Stomach smooth muscle (tissue), 2 donors: Measurements from ENCODE around the gene CNTLN.

ENCODE experiments used
- H3K27ac ChIP-seq: one replicate; pipeline ENCODE4 v1.7.0; 2013; ENCODE audit warnings: mild to moderate bottlenecking, low read length, inconsistent platforms
- H3K27me3 ChIP-seq, 2 donors: one replicate each; pipeline ENCODE4 v1.7.0; 2013; ENCODE audit warnings: low read length in 2 of 2; ENCODE audit not compliant: insufficient read depth in 2 of 2, control insufficient read depth in 1 of 2
- H3K36me3 ChIP-seq, 2 donors: one replicate each; pipeline ENCODE4 v1.7.0; 2013; ENCODE audit warnings: low read length in 2 of 2; ENCODE audit not compliant: control insufficient read depth in 2 of 2, insufficient read depth in 2 of 2
- H3K4me1 ChIP-seq: one replicate; pipeline ENCODE4 v1.7.0; 2013; ENCODE audit warnings: low read length; ENCODE audit not compliant: control insufficient read depth, insufficient read depth
- H3K4me3 ChIP-seq, 2 donors: one replicate each; pipeline ENCODE4 v1.7.0; 2013; ENCODE audit warnings: low read length in 2 of 2
- H3K9ac ChIP-seq, 2 donors: one replicate each; pipeline ENCODE4 v1.7.0; 2013; ENCODE audit warnings: low read length in 2 of 2, mild to moderate bottlenecking in 1 of 2
- H3K9me3 ChIP-seq, 2 donors: one replicate each; pipeline ENCODE4 v1.7.0; 2013; ENCODE audit warnings: low read length in 2 of 2; ENCODE audit not compliant: control insufficient read depth in 2 of 2
- donor health status: healthy.
- donor health status: Pancreatic carcinoma.

CNTLN gene

DNA sequence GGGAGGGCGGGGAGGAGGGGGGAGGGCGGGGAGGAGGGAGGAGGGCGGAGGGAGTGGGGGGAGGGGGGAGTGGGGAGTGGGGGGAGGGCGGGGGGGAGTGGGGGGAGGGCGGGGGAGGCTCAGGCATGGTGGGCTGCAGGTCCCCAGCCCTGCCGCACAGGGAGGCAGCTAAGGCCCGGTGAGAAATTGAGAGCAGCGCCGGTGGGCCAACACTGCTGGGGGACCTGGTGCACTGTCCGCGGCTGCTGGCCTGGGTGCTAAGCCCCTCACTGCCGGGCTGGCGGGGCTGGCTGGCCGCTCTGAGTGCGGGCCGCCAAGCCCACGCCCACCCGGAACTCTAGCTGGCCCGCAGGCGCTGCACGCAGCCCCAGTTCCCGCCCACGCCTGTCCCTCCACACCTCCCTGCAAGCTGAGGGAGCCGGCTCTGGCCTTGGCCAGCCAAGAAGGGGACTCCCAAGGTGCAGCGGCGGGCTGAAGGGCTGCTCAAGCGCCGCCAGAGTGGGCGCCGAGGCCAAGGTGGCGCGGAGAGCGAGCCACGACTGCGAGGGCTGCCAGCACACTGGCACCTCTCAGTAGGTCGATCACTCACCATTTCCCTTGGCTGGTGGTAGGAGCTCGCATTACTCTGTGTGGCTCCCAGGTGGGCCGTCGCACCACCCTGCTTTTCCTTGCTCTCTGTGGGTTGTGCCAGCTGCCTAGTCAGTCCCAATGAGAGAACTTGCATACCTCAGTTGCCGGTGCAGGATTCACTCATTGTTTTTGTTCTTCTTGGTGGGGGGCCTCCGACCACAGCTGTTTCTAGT, 160.2 kb downstream of the CNTLN start:
- no peaks in the 10 kb centered on the region for H3K4me1 ChIP-seq
- no peaks in the 10 kb centered on the region for H3K9me3 ChIP-seq
- no peak overlapping the region for H3K9ac ChIP-seq
- no peaks in the 10 kb centered on the region for H3K27me3 ChIP-seq
- H3K4me3 ChIP-seq, result no peak overlapping the region
- peaks cover 0 to 5% of the 10 kb centered on the region in 2 donors for H3K36me3 ChIP-seq
- no peak overlapping the region for H3K27ac ChIP-seq

DNA sequence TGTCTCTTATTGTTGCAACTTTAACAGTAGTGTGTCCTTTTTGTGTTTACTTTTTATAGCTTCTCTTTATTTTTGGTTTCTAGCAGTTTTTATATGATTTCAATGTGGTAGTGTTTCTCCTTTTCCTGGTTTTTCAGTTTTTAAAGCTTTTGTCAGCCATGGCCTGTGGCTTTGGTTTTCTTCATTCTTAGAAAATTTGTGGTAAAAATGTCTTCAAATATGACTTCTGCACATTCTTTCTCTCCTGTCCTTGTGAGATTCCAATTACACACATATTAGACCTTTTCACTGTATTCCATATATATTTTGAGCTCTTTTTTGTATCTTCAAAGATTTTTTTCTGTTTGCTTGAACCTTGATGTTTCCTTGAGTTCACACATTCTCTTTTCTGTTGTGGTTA, 180.5 kb downstream of the CNTLN start:
- Histone ChIP-seq H3K4me3 (no peak overlapping the region), H3K27me3 (no peaks in the 10 kb centered on the region), H3K4me1 (no peaks in the 10 kb centered on the region), H3K36me3 (no peaks in the 10 kb centered on the region), H3K27ac (no peak overlapping the region), H3K9me3 (no peaks in the 10 kb centered on the region), H3K9ac (no peak overlapping the region)

DNA sequence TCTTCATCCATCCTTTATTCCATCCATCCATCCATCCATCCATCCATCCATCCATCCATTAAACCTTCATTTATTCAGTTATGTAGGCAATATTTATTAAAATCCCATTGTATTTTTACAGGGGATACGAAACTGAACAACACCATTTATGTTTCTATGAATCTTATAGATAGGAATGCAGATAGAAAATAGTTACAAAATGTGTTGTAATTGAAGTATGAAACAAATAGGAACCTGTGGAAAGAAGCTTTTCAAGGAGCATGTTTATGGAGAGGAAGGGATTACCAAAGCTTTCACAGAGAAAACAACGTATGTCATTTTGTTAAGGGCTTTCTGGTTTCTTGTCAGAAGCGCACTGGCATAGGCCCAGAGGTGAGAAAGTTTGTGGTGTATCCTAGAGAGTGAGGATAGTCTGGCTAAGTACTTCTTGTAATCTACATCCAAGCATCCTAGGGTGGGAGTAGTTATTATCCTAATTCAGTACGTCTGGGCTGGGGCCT, 184.0 kb downstream of the CNTLN start:
- Histone ChIP-seq H3K27me3 (no peaks in the 10 kb centered on the region), H3K9ac (no peak overlapping the region), H3K4me3 (no peak overlapping the region), H3K9me3 (no peaks in the 10 kb centered on the region), H3K4me1 (no peaks in the 10 kb centered on the region), H3K36me3 (no peaks in the 10 kb centered on the region), H3K27ac (no peak overlapping the region)

DNA sequence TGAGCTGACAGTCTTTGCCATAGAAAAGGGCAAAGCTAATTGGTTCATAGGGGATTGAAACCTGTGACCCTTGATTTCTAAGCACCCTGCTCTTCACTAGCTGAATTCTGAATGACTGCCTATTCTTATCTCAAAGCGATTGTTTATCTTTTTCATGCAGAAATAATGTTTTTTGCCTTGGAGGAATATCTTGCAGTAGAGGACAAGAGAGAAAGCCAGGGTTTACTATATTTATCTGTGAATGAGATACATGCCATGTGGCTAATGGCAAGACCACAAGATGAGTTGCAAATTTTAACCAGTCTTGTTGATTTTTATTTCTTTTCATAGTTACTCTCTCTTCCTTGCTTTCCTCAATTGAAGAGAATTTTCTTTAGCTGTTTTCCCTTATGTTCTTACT, 185.0 kb downstream of the CNTLN start:
- H3K36me3 ChIP-seq, result no peaks in the 10 kb centered on the region
- H3K27ac ChIP-seq, result no peak overlapping the region
- no peak overlapping the region for H3K9ac ChIP-seq
- no peak overlapping the region for H3K4me3 ChIP-seq
- H3K27me3 ChIP-seq, result no peaks in the 10 kb centered on the region
- H3K4me1 ChIP-seq, result no peaks in the 10 kb centered on the region
- no peaks in the 10 kb centered on the region for H3K9me3 ChIP-seq

DNA sequence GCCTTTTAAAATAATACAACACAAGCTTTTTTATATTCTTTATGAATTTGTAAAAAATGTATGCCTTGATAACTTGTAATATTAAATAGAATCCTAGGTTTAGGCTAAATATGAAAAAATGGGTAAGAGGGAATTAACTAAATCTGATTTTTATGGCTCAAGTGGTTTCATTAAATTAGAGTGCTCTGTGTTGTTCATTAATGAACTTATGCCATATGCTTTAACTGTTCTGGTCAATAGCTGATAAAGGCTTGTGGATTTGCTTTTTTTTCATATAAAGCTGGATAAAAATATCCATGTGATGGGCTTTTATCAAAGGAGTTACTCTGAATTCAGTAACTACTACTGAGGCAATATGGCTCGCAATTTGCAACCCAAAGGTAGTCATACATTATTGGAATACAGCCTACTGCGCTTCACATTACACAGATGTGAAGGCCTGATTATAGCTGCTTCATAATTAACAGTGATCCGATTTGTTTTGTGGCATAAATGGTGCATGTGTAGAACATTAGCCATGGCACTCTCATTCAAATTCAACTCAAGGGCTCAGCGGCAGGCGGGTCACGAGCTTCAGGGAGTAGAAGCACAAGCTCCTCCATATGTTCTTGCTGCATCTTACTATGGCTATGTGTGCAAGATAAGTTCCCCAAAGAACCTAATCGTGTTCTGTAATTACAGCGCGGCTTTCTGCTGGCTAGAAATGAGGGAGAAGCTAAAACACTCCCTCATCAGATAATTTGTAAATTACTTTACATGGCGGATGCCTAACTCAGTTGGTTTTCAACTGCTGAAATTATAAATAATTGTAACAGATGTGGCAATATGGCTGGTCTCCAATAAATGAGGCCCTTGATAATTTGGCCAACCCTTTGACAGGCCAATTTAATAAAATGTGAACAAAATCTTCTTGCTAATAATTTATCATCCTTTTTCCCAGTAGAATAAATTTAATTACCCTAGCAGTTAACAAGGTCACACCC, 188.3 kb downstream of the CNTLN start:
- H3K27me3 ChIP-seq, result no peaks in the 10 kb centered on the region
- H3K36me3 ChIP-seq, result no peaks in the 10 kb centered on the region
- no peak overlapping the region for H3K4me3 ChIP-seq
- H3K27ac ChIP-seq, result no peak overlapping the region
- no peaks in the 10 kb centered on the region for H3K9me3 ChIP-seq
- H3K4me1 ChIP-seq, result no peaks in the 10 kb centered on the region
- H3K9ac ChIP-seq, result no peak overlapping the region

DNA sequence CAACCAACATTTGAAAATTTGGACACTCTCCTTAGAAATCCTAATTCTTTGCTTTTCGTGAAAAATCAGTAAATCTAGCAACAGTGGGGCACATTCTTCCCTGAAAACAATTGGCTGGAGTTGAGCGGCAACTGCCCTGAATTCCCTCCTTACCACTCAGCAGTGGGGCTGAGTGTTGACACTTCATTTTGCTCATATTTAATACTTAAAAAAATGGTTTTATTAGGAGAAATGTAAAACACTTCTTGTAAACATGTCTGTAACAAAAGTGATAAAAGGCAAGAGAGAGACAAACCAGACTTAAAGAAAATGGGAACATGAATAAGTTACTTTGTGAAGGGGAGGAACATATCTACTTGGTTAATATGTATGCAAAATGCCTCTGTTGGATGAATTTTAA, 193.5 kb downstream of the CNTLN start:
- Histone ChIP-seq H3K4me3 (no peak overlapping the region), H3K9me3 (no peaks in the 10 kb centered on the region), H3K36me3 (no peaks in the 10 kb centered on the region), H3K27ac (no peak overlapping the region), H3K27me3 (no peaks in the 10 kb centered on the region), H3K9ac (no peak overlapping the region), H3K4me1 (no peaks in the 10 kb centered on the region)

DNA sequence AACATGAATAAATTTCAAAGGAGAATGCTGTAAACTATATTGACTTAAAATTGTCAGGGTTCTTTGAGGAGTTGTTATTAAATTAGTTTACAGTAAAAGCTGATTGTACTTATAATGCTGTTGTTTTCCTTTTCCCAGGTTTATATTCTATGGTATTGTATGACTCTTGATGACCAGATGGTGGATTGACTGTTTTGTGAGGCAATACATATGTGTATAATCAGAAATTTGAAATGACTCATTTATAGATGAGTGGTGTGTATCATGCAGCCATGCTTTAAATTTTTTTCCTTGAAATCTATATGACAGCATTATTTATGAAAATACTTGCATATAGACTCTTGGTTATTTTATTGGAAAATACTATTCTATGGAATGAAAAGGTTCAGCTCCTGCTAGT, 195.3 kb downstream of the CNTLN start:
- Histone ChIP-seq H3K9ac (no peak overlapping the region), H3K36me3 (peaks cover 0 to 3% of the 10 kb centered on the region in 2 donors), H3K27me3 (no peaks in the 10 kb centered on the region), H3K4me1 (no peaks in the 10 kb centered on the region), H3K27ac (no peak overlapping the region), H3K4me3 (no peak overlapping the region), H3K9me3 (no peaks in the 10 kb centered on the region)

DNA sequence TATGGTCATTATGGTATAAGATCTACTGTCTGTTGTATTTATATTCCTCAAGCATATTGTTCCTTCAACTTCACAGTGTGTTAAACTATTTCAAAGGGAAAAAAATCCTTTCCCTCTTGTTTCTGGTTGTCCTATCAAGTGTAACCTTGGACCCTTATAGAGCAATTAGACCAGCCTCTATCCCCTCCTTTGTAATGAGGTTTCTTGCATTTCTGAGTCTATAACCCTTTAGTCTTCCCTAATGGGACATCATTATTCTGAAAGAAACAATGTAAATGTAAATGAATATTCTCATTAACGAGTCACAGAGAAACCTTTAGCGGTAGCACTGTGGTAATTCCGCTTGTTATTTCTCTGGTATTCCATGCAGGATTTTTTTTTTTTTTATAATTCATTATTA, 197.3 kb downstream of the CNTLN start:
- Histone ChIP-seq H3K9me3 (no peaks in the 10 kb centered on the region), H3K9ac (no peak overlapping the region), H3K4me3 (no peak overlapping the region), H3K27me3 (no peaks in the 10 kb centered on the region), H3K36me3 (peaks cover 0 to 3% of the 10 kb centered on the region in 2 donors), H3K4me1 (no peaks in the 10 kb centered on the region), H3K27ac (no peak overlapping the region)

DNA sequence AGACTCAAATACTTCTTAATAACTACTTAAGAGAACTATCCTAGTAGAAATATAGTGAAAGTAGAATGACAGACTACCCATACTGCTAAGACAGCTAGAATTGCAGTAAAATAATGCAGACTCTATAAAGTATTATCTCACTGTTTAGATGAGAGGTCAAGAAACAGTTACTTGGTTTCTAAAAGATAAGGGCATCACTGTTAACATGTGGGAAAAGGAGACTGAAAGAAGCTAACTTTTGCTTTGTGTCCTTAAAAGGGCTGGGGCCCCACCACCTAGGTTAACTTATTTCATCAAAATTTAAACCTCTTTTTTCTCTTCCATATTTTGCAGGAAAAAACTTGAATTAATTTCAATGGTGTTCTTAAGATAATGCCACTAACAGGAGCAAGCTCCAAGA, 204.3 kb downstream of the CNTLN start:
- Histone ChIP-seq H3K4me1 (no peaks in the 10 kb centered on the region), H3K36me3 (peaks cover 0 to 3% of the 10 kb centered on the region in 2 donors), H3K4me3 (no peak overlapping the region), H3K9ac (no peak overlapping the region), H3K9me3 (no peaks in the 10 kb centered on the region), H3K27me3 (no peaks in the 10 kb centered on the region), H3K27ac (no peak overlapping the region)

DNA sequence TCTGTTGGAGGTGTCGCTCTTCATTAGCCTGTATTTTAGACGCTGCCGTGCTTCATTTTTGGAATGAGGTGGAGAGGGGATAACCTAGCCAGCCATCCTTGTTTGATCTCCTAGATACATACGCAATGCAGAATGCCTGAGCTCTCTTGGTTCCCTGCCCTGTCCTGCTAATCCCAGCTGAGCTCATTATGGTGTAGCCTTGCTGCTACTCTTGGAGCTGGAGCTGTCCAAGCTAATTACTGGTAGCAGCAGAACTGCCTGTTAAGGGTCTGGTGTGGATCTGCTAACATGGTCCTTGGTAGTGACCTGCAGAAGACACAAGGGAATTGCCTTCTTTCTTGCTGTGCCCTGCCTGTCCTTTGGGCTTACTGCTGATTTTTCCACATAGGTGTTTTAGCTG, 207.9 kb downstream of the CNTLN start:
- no peaks in the 10 kb centered on the region for H3K27me3 ChIP-seq
- H3K4me3 ChIP-seq, result no peak overlapping the region
- H3K4me1 ChIP-seq, result no peaks in the 10 kb centered on the region
- peaks cover 2 to 8% of the 10 kb centered on the region in 2 donors for H3K36me3 ChIP-seq
- no peak overlapping the region for H3K9ac ChIP-seq
- no peaks in the 10 kb centered on the region for H3K9me3 ChIP-seq
- H3K27ac ChIP-seq, result no peak overlapping the region
